HepG2 (cell line): ENCODE data around the gene EVL. TPM values are rescaled to one million over a fixed set of nuclear protein-coding genes. Genes with fewer than 3 reads are reported as not detected.

Experiments used
- FOXK1 ChIP-seq: sonication (generic); formaldehyde crosslinking; IDR thresholded peaks from 2 replicates; pipeline ENCODE4 v1.4.0; 2020; ENCODE audit warnings: low read depth, missing genetic modification reagents, borderline replicate concordance
- GTF2F1 ChIP-seq: fragments of 150-350 bp; IDR thresholded peaks from 2 replicates; pipeline ENCODE4 v1.6.1; 2014; ENCODE audit warnings: low read length
- MBD4 ChIP-seq: IDR thresholded peaks from 2 replicates; pipeline ENCODE4 v1.6.1; 2012; ENCODE audit warnings: low read length, inconsistent platforms, borderline replicate concordance
- MIXL1 ChIP-seq: IDR thresholded peaks from 2 replicates; pipeline ENCODE4 v1.6.1; 2016
- MXI1 ChIP-seq: IDR thresholded peaks from 3 replicates; pipeline ENCODE4 v1.6.1; 2012; ENCODE audit warnings: low read depth, low read length, inconsistent platforms, borderline replicate concordance
- SIN3A ChIP-seq: IDR thresholded peaks from 2 replicates; pipeline ENCODE4 v1.6.1; 2011; ENCODE audit warnings: low read depth, mild to moderate bottlenecking, control low read depth, low read length, borderline replicate concordance
- TSC22D2 ChIP-seq: sonication (generic); formaldehyde crosslinking; IDR thresholded peaks from 2 replicates; pipeline ENCODE4 v1.5.1; 2020; ENCODE audit warnings: missing genetic modification reagents, mild to moderate bottlenecking, borderline replicate concordance
- U2AF2 ChIP-seq: fragments of 200-400 bp; formaldehyde crosslinking; IDR thresholded peaks from 2 replicates; pipeline ENCODE4 v1.6.1; 2017; ENCODE audit warnings: low read depth, mild to moderate bottlenecking, low read length
- ZFP41 ChIP-seq: sonication (generic); formaldehyde crosslinking; IDR thresholded peaks from 2 replicates; pipeline ENCODE4 v1.4.0; 2020; ENCODE audit warnings: mild to moderate bottlenecking, missing genetic modification reagents, borderline replicate concordance
- ZFP82 ChIP-seq: sonication (generic); formaldehyde crosslinking; IDR thresholded peaks from 2 replicates; pipeline ENCODE4 v1.5.1; 2020; ENCODE audit warnings: mild to moderate bottlenecking, missing genetic modification reagents, borderline replicate concordance
- ZFP90 ChIP-seq: sonication (generic); formaldehyde crosslinking; IDR thresholded peaks from 2 replicates; pipeline ENCODE4 v1.8.0; 2022; ENCODE audit warnings: missing genetic modification reagents, mild to moderate bottlenecking, inconsistent platforms, borderline replicate concordance
- ZFYVE20 ChIP-seq: sonication (generic); formaldehyde crosslinking; IDR thresholded peaks from 2 replicates; pipeline ENCODE4 v1.8.0; 2023; ENCODE audit warnings: low read depth, mild to moderate bottlenecking, moderate library complexity, missing genetic modification reagents, borderline replicate concordance
- ZMYM3 ChIP-seq: sonication (generic); formaldehyde crosslinking; IDR thresholded peaks from 2 replicates; pipeline ENCODE4 v1.5.1; 2020; ENCODE audit warnings: mild to moderate bottlenecking, missing genetic modification reagents
- ZNF230 ChIP-seq: sonication (generic); formaldehyde crosslinking; IDR thresholded peaks from 2 replicates; pipeline ENCODE4 v1.4.0; 2020; ENCODE audit warnings: mild to moderate bottlenecking, missing genetic modification reagents
- ZNF260 ChIP-seq: sonication (generic); formaldehyde crosslinking; IDR thresholded peaks from 2 replicates; pipeline ENCODE4 v1.4.0; 2020; ENCODE audit warnings: missing genetic modification reagents, low read depth, mild to moderate bottlenecking, borderline replicate concordance
- ZNF34 ChIP-seq: sonication (generic); formaldehyde crosslinking; IDR thresholded peaks from 2 replicates; pipeline ENCODE4 v1.4.0; 2020; ENCODE audit warnings: mild to moderate bottlenecking, missing genetic modification reagents, borderline replicate concordance
- ZNF354B ChIP-seq: sonication (generic); formaldehyde crosslinking; IDR thresholded peaks from 2 replicates; pipeline ENCODE4 v1.8.0; 2022; ENCODE audit warnings: mild to moderate bottlenecking, missing genetic modification reagents
- ZNF382 ChIP-seq: sonication (generic); formaldehyde crosslinking; IDR thresholded peaks from 2 replicates; pipeline ENCODE4 v1.5.0; 2020; ENCODE audit warnings: missing genetic modification reagents, mild to moderate bottlenecking, borderline replicate concordance
- ZNF432 ChIP-seq: sonication (generic); formaldehyde crosslinking; IDR thresholded peaks from 2 replicates; pipeline ENCODE4 v1.5.0; 2020; ENCODE audit warnings: missing genetic modification reagents, mild to moderate bottlenecking, borderline replicate concordance
- ZNF550 ChIP-seq: sonication (generic); formaldehyde crosslinking; IDR thresholded peaks from 2 replicates; pipeline ENCODE4 v1.4.0; 2020; ENCODE audit warnings: mild to moderate bottlenecking, missing genetic modification reagents, borderline replicate concordance
- ZNF7 ChIP-seq: IDR thresholded peaks from 2 replicates; pipeline ENCODE4 v1.6.1; 2016; ENCODE audit warnings: missing biosample characterization, missing genetic modification reagents
- ZSCAN22 ChIP-seq: sonication (generic); formaldehyde crosslinking; IDR thresholded peaks from 2 replicates; pipeline ENCODE4 v1.4.0; 2020; ENCODE audit warnings: mild to moderate bottlenecking, missing genetic modification reagents
- polyA plus RNA-seq, 8 experiments: library from polyadenylated mRNA; depleted of rRNA in 3 of 8; stranded (reverse) in 7 of 8; unstranded in 1 of 8; fragments of >200 nt; fragmentation: Illumina TruSeq in 4 of 8; extraction: Trizol in 4 of 8; gene quantifications; 2 replicates each; pipeline versions ENCODE4 v1.2.1 to v1.2.3, GENCODE V29; 2011 to 2016; ENCODE audit warnings: low read depth in 4 of 8, missing spikeins in 1 of 8, mixed read lengths in 1 of 8; ENCODE audit not compliant: insufficient read depth in 1 of 8
- total RNA-seq, 5 experiments: library from RNA; depleted of rRNA; stranded (reverse); fragments of >200 nt; fragmentation: Illumina TruSeq; extraction: Trizol; gene quantifications; 2 replicates each; pipeline ENCODE4 v1.2.3, GENCODE V29; 2016; ENCODE audit warnings: low read depth in 1 of 5
- TF ChIP-seq, protein P1 (sequence below): sonication (generic); formaldehyde crosslinking; IDR thresholded peaks from 2 replicates; pipeline ENCODE4 v1.4.0; 2020; ENCODE audit warnings: missing genetic modification reagents, borderline replicate concordance
- TF ChIP-seq, protein P2 (sequence below): sonication (generic); formaldehyde crosslinking; IDR thresholded peaks from 2 replicates; pipeline ENCODE4 v1.5.0; 2020; ENCODE audit warnings: mild to moderate bottlenecking, missing genetic modification reagents
- TF ChIP-seq, protein P3 (sequence below): sonication (generic); formaldehyde crosslinking; IDR thresholded peaks from 2 replicates; pipeline ENCODE4 v1.4.0; 2020; ENCODE audit warnings: mild to moderate bottlenecking, low read depth, missing genetic modification reagents

The EVL gene
- total and polyA plus RNA-seq, 2 of the 13 experiments (the other 11 are each of a cell fraction or from before 2014, with no cell fraction given) = 15.1 to 31.2 TPM

DNA sequence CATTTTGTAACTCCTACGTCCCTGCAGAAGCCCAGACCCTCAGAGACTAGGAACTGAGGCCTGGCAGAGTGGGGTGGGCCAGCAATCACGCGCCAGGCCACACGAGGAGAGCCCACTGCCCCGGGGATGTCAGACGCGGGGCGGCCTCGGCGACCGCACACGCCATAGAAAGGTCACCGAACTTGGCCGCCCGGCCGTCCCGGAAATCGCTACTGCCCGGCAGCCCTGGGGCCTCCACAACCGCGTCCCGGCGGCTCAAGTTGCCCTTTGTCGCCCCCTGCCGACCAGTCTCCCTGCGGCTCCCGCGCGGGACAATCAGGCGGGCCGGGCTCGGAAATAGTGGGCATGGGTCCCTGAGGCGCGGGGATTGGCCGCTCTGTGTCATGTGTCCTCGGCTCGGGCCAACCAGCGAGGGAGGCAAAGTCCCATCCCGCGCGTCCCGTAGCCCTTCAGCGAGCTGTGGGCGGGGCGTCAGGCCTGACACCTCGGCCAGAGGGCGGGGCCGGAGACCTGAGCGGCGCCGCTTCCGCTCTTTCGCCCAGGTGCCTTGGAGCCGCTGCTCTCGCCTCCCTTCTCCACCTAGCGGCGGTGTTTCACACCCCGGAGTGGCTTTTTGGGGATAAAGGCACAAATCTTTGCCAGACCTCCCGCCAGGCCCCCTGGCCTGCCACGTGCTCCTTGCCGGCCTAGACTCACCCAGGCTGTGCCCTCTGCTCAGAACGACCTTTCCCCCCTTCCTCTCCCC lies 127.6 kb downstream of the EVL start (continued):
- TF ChIP-seq, protein P1, sequence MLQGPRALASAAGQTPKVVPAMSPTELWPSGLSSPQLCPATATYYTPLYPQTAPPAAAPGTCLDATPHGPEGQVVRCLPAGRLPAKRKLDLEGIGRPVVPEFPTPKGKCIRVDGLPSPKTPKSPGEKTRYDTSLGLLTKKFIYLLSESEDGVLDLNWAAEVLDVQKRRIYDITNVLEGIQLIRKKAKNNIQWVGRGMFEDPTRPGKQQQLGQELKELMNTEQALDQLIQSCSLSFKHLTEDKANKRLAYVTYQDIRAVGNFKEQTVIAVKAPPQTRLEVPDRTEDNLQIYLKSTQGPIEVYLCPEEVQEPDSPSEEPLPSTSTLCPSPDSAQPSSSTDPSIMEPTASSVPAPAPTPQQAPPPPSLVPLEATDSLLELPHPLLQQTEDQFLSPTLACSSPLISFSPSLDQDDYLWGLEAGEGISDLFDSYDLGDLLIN (CRISPR knock-in tag) = peak; percentile 77; the same call in 1 of the 2 replicates
- TF ChIP-seq, protein P2, sequence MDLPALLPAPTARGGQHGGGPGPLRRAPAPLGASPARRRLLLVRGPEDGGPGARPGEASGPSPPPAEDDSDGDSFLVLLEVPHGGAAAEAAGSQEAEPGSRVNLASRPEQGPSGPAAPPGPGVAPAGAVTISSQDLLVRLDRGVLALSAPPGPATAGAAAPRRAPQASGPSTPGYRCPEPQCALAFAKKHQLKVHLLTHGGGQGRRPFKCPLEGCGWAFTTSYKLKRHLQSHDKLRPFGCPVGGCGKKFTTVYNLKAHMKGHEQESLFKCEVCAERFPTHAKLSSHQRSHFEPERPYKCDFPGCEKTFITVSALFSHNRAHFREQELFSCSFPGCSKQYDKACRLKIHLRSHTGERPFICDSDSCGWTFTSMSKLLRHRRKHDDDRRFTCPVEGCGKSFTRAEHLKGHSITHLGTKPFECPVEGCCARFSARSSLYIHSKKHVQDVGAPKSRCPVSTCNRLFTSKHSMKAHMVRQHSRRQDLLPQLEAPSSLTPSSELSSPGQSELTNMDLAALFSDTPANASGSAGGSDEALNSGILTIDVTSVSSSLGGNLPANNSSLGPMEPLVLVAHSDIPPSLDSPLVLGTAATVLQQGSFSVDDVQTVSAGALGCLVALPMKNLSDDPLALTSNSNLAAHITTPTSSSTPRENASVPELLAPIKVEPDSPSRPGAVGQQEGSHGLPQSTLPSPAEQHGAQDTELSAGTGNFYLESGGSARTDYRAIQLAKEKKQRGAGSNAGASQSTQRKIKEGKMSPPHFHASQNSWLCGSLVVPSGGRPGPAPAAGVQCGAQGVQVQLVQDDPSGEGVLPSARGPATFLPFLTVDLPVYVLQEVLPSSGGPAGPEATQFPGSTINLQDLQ (CRISPR knock-in tag) = 0 out of 2 replicates have a peak, but pooled peaks have one; percentile 29
- TF ChIP-seq SIN3A (no peak), ZNF354B (no peak; the same call in 1 of the 2 replicates), MXI1 (0 out of 3 replicates have a peak, but pooled peaks have one; percentile 18), U2AF2 (no peak), MIXL1 (CRISPR knock-in tag) (peak; percentile 64; the same call in 1 of the 2 replicates), ZNF7 (CRISPR knock-in tag) (no peak), ZNF260 (CRISPR knock-in tag) (no peak), ZFP90 (CRISPR knock-in tag) (peak; percentile 98; the same call in 1 of the 2 replicates), ZMYM3 (CRISPR knock-in tag) (peak; percentile 62; the same call in 1 of the 2 replicates), ZSCAN22 (CRISPR knock-in tag) (no peak), MBD4 (no peak), ZNF432 (CRISPR knock-in tag) (no peak), ZFP82 (peak; percentile 89), ZFP41 (CRISPR knock-in tag) (no peak), ZNF550 (no peak; the same call in 1 of the 2 replicates), ZFYVE20 (CRISPR knock-in tag) (no peak), GTF2F1 (no peak), TSC22D2 (CRISPR knock-in tag) (no peak; the same call in 1 of the 2 replicates), ZNF34 (0 out of 2 replicates have a peak, but pooled peaks have one; percentile 66), FOXK1 (CRISPR knock-in tag) (peak; percentile 76), ZNF230 (CRISPR knock-in tag) (peak; percentile 56; the same call in 1 of the 2 replicates), ZNF382 (CRISPR knock-in tag) (no peak)
- TF ChIP-seq, protein P3, sequence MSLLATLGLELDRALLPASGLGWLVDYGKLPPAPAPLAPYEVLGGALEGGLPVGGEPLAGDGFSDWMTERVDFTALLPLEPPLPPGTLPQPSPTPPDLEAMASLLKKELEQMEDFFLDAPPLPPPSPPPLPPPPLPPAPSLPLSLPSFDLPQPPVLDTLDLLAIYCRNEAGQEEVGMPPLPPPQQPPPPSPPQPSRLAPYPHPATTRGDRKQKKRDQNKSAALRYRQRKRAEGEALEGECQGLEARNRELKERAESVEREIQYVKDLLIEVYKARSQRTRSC = no peak
